Hepatic stellate cell (primary cell): Measurements from ENCODE around the gene DNAJC18.
"Not testable (repeated sequence)": the region's sequence is repeated elsewhere in the genome, so short reads cannot be mapped to it uniquely, and the experiment has no call there.

Experiments used
- DNase-seq: peaks from one replicate; pipeline ENCODE4 v3.0.0; 2011; ENCODE audit warnings: low spot score

Gene DNAJC18

GRCh38 chr5:139461176-139461575 lies 21.9 kb upstream of the DNAJC18 start:
- no peak for DNase-seq

DNA sequence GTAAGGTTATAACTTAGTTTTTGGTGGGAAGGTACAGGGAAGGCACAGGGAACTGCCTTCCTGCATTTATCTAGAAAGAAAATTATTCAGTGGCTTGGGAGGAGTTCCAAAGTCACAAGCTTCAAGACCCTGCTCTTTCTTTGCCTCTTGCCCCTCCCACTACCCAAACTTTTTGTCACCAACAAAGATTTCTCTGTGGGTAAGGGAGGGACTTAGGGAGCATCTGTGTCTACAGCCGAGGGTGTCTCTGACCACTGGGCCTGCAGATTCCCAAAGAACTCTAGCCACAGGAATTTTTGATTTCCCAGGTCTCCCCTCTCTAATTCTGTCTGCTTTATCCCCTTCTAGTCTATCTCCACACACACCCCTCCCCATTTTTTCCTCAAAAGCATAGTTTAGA lies 21.1 kb upstream of the DNAJC18 start:
- no peak for DNase-seq

GRCh38 chr5:139459451-139459934 lies 20.2 kb upstream of the DNAJC18 start:
- DNase-seq = no peak

DNA sequence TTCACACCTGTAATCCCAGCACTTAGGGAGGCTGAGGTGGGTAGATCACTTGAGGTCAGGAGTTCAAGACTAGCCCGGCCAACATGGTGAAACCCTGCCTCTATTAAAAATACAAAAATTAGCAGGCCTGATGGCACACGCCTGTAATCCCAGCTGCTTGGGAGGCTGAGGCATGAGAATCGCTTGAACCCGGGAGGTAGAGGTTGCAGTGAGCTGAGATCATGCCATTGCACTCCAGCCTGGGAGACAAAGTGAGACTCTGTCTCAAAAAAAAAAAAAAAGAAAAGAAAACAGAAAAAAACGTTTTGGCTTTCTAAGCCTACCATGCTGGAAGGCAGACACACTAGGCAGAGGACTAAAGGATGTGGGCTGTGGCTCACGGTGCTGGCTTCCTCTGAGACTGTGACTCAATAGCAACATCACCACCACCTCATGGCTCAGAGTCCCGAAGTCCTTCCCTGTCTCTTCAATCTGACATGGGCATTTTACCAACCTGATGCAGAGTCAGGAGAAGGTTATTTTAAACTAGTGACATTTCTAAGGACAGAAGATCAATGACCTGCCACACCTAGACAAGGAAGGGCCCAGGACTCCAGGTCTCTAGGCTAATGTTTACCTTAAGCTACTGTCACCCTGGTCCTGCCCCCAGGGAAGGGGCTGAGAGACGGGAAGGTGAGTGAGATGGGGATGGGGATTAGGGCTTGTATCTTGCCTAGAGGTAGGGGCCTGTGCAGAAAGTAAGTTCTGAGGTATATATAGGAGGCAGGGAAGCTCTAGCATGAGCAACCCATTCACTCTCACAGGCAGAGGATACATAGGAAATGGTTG lies 19.5 kb upstream of the DNAJC18 start:
- peak; percentile 85 for DNase-seq

DNA sequence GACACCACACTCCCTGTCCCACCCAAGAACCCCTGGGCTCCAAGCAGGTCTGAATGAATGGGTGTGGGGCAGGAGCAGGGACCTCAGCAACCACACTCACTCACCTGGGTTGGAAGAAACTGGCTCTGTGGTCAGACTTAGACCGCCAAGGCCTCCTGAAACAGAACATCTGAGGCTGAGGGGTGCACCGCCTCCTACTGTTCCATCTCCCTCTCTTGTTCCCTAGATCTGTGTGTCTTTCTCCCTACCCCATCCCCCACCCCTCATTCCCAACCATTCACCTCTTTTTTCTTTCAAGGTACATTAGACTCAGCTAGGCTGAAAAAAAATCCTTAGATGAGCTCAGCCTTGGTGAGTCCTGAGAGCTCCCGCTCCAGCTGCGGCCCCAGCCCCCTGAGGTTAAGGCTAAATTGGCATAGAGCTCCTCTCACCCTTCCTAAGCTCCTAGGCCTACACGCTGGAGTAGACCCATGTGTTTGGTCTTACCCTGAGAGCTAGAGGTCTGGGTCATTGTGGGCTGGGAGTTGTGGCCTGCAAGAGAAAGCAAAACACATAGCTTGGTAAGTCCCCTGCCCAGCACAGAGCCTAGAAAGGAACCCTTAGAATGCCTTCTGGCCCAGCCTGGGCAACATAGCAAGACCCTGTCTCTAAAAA lies 18.5 kb upstream of the DNAJC18 start:
- DNase-seq = no peak

DNA sequence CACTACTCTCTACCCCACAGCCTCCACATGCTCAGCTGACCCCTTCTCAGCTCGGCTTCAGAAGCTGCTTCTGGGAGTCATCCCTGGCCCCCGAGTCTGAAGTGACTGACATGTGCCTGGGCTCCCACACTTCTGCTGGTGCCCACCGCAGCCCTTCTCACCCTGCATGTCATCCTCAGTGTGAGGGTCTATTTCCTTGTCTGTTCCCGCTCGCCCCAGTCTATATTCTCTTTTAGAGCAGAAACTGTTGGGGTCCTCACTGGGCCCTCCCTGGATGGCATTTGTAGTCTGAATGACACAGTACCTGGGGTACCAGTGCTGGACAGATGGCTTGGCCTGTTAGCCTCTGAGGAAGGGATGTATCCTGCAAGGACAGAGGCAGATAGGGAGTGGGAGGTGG lies 17.9 kb upstream of the DNAJC18 start:
- DNase-seq = no peak

GRCh38 chr5:139456776-139457175 lies 17.5 kb upstream of the DNAJC18 start:
- DNase-seq = no peak

- no peak for DNase-seq
Measured at GRCh38 chr5:139454568-139455290, 15.4 kb upstream of the DNAJC18 start.

DNA sequence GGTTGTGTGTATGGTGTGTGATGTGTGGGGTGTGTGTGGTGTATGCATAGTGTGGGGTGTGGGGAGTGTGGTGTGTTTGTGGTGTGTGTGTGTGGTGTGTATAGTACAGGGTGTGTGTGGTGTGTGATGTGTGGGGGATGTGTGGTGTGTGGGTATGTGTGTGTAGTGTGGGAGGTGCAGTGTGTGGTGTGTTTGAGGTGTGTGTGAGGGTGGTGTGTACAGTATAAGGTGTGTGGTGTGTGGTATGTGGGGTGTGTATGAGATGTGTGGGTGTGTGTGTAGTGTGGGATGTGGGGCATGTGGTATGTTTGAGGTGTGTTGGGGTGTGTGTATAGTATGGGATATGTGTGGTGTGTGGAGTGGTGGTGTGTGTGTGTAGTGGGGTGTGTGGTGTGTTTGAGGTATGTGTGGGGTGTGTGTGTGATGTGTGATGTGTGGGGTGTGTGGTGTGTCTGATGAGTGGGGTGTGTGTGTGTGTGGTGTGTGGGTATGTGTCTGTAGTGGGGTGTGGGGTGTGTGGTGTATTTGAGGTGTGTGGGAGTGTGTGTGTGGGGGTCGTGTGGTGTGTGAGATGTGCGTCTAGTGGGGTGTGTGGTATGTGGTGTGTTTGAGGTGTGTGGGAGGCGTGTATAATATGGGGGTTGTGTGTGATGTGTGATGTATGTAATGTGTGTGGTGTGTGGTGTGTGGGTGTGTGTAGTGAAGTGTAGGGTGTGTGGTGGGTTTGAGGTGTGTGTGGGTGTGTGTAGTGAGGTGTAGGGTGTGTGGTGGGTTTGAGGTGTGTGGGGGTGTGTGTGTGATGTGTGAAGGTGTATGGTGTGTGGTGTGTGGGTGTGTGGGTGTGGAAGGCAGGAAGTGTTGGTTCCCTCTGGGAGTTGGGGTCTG lies 14.6 kb upstream of the DNAJC18 start:
- DNase-seq = no peak

DNA sequence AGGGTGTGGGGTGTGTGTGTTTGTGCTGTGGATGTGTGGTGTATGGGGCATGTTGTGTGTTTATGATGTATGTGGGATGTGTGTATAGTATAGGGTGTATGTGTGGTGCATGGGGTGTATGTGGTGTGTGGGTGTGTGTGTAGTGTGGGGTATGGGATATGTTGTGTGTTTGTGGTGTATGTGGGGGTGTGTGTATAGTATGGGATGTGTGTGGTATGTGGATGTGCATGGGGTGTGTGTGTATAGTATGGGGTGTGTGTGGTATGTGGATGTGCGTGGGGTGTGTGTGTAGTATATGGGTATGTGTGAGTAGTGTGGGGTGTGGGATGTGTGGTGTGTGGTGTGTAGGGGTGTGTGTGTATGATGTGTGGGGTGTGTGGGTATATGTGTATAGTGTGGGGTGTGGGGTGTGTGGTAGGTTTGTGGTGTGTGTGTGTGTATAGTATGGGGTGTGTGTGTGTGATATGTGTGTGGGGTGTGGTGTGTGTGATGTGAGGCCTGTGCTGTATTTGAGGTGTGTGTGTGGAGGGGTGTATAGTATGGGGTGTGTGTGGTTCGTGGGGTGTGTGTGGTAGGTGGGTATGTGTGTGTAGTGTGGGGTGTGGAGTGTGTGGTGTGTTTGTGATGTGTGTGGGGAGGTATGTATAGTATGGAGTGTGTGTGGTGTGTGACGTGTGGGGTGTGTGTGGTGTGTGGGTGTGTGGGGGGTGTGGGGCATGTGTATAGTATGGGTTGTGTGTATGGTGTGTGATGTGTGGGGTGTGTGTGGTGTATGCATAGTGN lies 12.7 kb upstream of the DNAJC18 start:
- DNase-seq = no peak

GRCh38 chr5:139451176-139451575 lies 11.9 kb upstream of the DNAJC18 start:
- DNase-seq = no peak

GRCh38 chr5:139446956-139447779 lies 7.8 kb upstream of the DNAJC18 start:
- no peak for DNase-seq

DNA sequence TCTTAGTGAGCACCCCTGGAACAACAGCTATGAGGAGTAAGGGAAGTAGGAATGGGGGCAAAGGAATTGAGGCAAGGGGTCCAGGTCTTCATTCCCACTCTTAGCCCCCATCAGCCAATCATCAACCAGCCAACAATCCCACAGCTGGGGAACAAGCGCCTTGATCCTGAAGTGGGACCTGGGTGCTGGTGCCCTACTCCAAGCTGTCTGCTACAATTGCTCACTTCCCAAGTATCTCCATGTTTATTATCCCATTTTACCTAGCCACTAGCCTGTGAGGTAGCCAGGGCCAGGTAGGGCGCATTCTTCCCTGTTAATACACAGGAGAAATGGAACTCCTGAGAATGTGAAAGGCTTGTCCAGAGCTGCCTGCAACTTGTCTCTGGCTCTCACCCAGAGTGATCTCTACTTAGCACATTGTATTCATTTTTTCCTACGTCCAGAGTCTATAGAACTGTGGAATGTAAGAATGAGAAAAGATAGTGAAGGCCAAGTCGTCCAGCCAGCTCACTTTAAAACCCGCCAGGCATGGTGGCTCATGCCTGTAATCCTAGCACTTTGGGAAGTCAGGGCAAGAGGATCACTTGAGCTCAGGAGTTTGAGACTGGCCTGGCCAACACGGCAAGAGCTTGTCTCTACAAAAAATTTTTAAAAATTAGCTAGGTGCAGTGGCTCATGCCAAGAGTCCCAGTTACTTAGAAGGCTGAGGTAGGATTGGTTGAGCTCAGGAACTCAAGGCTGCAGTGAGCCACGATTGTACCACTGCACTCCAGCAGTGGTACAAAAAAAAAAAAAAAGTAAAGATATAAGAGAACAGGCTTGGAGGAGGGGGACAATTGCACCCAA lies 6.2 kb upstream of the DNAJC18 start:
- no peak for DNase-seq

GRCh38 chr5:139443831-139444453 lies 4.6 kb upstream of the DNAJC18 start:
- peak; percentile 71 for DNase-seq

DNA sequence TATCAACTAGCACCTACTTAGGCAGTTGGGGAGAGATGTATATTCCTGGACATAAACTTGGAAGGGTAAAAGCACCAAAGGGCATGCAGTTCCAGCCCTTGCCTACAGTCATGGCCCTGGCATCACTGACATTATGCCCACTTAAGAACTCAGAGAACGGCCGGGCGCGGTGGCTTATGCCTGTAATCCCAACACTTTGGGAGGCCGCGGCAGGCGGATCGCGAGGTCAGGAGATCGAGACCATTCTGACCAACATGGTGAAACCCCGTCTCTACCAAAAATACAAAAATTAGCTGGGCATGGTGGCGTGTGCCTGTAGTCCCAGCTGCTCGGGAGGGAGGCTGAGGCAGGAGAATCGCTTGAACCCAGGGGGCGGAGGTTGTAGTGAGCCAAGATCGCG lies 1.1 kb upstream of the DNAJC18 start:
- DNase-seq = not testable (repeated sequence)

- DNase-seq = no peak
Measured at GRCh38 chr5:139438707-139439012, 665 bp downstream of the DNAJC18 start.

- no peak for DNase-seq
Measured at GRCh38 chr5:139435676-139436075, 3.6 kb downstream of the DNAJC18 start.

DNA sequence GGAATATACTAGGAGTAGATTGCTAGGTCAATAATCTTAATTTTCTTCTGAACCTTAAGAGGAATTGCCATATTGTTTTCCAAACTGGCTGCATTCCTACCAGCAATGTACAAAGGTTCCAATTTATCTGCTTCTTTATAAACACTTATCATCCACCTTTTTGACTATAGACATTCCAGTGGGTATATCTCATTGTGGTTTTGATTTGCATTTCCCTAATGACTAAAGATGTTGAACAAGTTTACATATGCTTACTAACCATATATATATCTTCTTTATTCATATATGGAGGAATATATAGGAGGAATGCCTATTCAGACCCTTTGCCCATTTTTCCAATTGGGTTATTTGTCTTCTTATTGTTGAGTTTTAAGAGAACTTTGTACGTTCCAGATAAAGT lies 7.6 kb downstream of the DNAJC18 start:
- DNase-seq = no peak

DNA sequence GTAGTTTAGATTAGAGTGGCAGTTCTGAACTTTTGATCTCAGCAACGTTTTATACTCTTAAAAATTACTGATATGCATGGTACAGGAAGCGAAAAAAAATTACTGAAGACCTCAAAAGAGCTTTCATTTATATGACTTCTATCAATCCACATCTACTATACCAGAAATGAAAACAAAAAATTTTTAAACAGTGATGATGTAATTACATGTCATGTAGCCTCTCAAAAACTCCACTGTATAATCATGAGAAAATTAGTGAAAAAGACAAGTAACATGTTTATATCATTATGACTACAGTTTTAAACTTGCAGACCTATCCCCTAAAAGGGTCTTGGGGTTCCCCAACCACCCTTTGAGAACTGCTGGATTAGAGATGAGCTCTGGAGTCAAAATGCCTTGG lies 9.3 kb downstream of the DNAJC18 start:
- no peak for DNase-seq
